OCI-LY1 (cell line): ENCODE results near the gene BCHE.

Experiments
- H2AFZ ChIP-seq: fragments of 200-600 bp; sonication (generic), shearing (Covaris generic); 2 replicates; pipeline ENCODE4 v1.6.0; 2014; ENCODE audit warnings: antibody characterized with exemption, mild to moderate bottlenecking, low read length
- H3F3A ChIP-seq: fragments of 200-600 bp; sonication (generic), shearing (Covaris generic); 2 replicates; pipeline ENCODE4 v1.6.0; 2014; ENCODE audit warnings: mild to moderate bottlenecking, antibody characterized with exemption, low read length, moderate library complexity; ENCODE audit not compliant: insufficient read depth
- H3K27ac ChIP-seq: fragments of 200-600 bp; sonication (generic); 2 replicates; pipeline ENCODE4 v1.5.1; 2014; ENCODE audit warnings: low read length, mixed run types, mild to moderate bottlenecking, low read depth; ENCODE audit not compliant: poor library complexity, severe bottlenecking
- H3K27me3 ChIP-seq: fragments of 200-600 bp; sonication (generic); 2 replicates; pipeline ENCODE4 v1.6.0; 2014; ENCODE audit warnings: antibody characterized with exemption, mild to moderate bottlenecking, low read length, moderate library complexity; ENCODE audit not compliant: insufficient read depth
- H3K36me3 ChIP-seq: fragments of 200-600 bp; sonication (generic); 2 replicates; pipeline ENCODE4 v1.6.1; 2014; ENCODE audit warnings: mild to moderate bottlenecking, antibody characterized with exemption, low read length, moderate library complexity, mixed read lengths; ENCODE audit not compliant: insufficient read depth
- H3K4me1 ChIP-seq: fragments of 200-600 bp; sonication (generic); 2 replicates; pipeline ENCODE4 v1.5.1; 2014; ENCODE audit warnings: mild to moderate bottlenecking, low read length, moderate library complexity; ENCODE audit not compliant: insufficient read depth, severe bottlenecking
- H3K4me2 ChIP-seq: fragments of 200-600 bp; sonication (generic), shearing (Covaris generic); 2 replicates; pipeline ENCODE4 v1.6.1; 2014; ENCODE audit warnings: low read length
- H3K4me3 ChIP-seq: fragments of 200-600 bp; sonication (generic); 2 replicates; pipeline ENCODE4 v1.5.1; 2014; ENCODE audit warnings: low read length, low read depth, mild to moderate bottlenecking, mixed read lengths; ENCODE audit not compliant: poor library complexity, severe bottlenecking
- H3K79me2 ChIP-seq: fragments of 200-600 bp; shearing (Covaris generic); 2 replicates; pipeline ENCODE4 v1.6.1; 2016; ENCODE audit warnings: mixed run types, low read length, mixed read lengths; ENCODE audit not compliant: insufficient read depth
- H3K9ac ChIP-seq: fragments of 200-600 bp; sonication (generic), shearing (Covaris generic); 2 replicates; pipeline ENCODE4 v1.6.1; 2014; ENCODE audit warnings: mild to moderate bottlenecking, low read length, mixed read lengths
- H3K9me2 ChIP-seq: fragments of 200-600 bp; sonication (generic), shearing (Covaris generic); 2 replicates; pipeline ENCODE4 v1.6.1; 2014; ENCODE audit warnings: low read depth, mild to moderate bottlenecking, low read length, mixed read lengths
- H3K9me3 ChIP-seq: fragments of 200-600 bp; shearing (Covaris generic); 2 replicates; pipeline ENCODE4 v1.6.1; 2014; ENCODE audit warnings: low read length, mixed read lengths
- H4K20me1 ChIP-seq: fragments of 200-600 bp; sonication (generic), shearing (Covaris generic); 2 replicates; pipeline ENCODE4 v1.6.0; 2016; ENCODE audit warnings: mild to moderate bottlenecking, low read length; ENCODE audit not compliant: insufficient read depth
- CTCF ChIP-seq: fragments of 200-600 bp; sonication (generic), shearing (Covaris generic); IDR thresholded peaks from 2 replicates; pipeline ENCODE4 v1.5.1; 2017; ENCODE audit warnings: mild to moderate bottlenecking, antibody characterized with exemption, low read length, moderate library complexity, mixed read lengths
- EZH2 ChIP-seq: fragments of 200-600 bp; sonication (generic), shearing (Covaris generic); IDR thresholded peaks from 2 replicates; pipeline ENCODE4 v1.8.0; 2017; ENCODE audit warnings: borderline replicate concordance, mixed run types, mild to moderate bottlenecking, antibody characterized with exemption, low read length, moderate library complexity, mixed read lengths

The BCHE gene

GRCh38 chr3:165803471-165803870 is 33.8 kb downstream of the BCHE start:
- Histone ChIP-seq H3K9me3 (no peaks in the 10 kb centered on the region), H3K9ac (no peak overlapping the region), H3K4me1 (peaks cover 4% of the 10 kb centered on the region), H2AFZ (no peak overlapping the region), H3K27me3 (no peaks in the 10 kb centered on the region), H3K27ac (no peak overlapping the region), H3K79me2 (no peaks in the 10 kb centered on the region), H4K20me1 (no peaks in the 10 kb centered on the region), H3K4me2 (no peak overlapping the region), H3K9me2 (no peaks in the 10 kb centered on the region; the same call in 1 of the 2 replicates), H3K36me3 (no peaks in the 10 kb centered on the region), H3F3A (no peaks in the 10 kb centered on the region), H3K4me3 (no peak overlapping the region)
- TF ChIP-seq CTCF (no peak), EZH2 (no peak)

- Histone ChIP-seq H3K27ac (no peak overlapping the region), H3K79me2 (no peaks in the 10 kb centered on the region)
- TF ChIP-seq CTCF = no peak
- no peak for TF ChIP-seq EZH2
Measured at GRCh38 chr3:165800970-165801369, 36.3 kb downstream of the BCHE start.

GRCh38 chr3:165799026-165799425 is 38.2 kb downstream of the BCHE start:
- H3K4me3 ChIP-seq = no peak overlapping the region

More at GRCh38 chr3:165800970-165801369, 36.3 kb downstream of the BCHE start:
- Histone ChIP-seq H3K27me3 (no peaks in the 10 kb centered on the region), H2AFZ (no peak overlapping the region), H3K9me2 (no peaks in the 10 kb centered on the region; the same call in 1 of the 2 replicates), H3K9ac (no peak overlapping the region), H3F3A (no peaks in the 10 kb centered on the region), H3K9me3 (no peaks in the 10 kb centered on the region), H3K4me1 (no peaks in the 10 kb centered on the region), H3K4me2 (no peak overlapping the region), H4K20me1 (no peaks in the 10 kb centered on the region), H3K4me3 (no peak overlapping the region), H3K36me3 (no peaks in the 10 kb centered on the region)

More at GRCh38 chr3:165799026-165799425, 38.2 kb downstream of the BCHE start:
- no peak overlapping the region for H3K27ac ChIP-seq
- H3K4me1 ChIP-seq = no peaks in the 10 kb centered on the region
- no peaks in the 10 kb centered on the region; the same call in 1 of the 2 replicates for H3K9me2 ChIP-seq
- H3K9me3 ChIP-seq = no peaks in the 10 kb centered on the region
- no peaks in the 10 kb centered on the region for H4K20me1 ChIP-seq
- H2AFZ ChIP-seq = no peak overlapping the region
- no peaks in the 10 kb centered on the region for H3K27me3 ChIP-seq
- no peak overlapping the region for H3K9ac ChIP-seq
- no peaks in the 10 kb centered on the region for H3F3A ChIP-seq
- H3K79me2 ChIP-seq = no peaks in the 10 kb centered on the region
- no peaks in the 10 kb centered on the region for H3K36me3 ChIP-seq
- no peak for TF ChIP-seq EZH2
- no peak for TF ChIP-seq CTCF
- H3K4me2 ChIP-seq = no peak overlapping the region
